GM23248 (cell line): ENCODE data around the gene TRAPPC2L.

ENCODE experiments used
- EZH2 ChIP-seq: fragments of 200-600 bp; sonication (generic); IDR thresholded peaks from 2 replicates; pipeline ENCODE4 v1.6.1; 2018; ENCODE audit warnings: antibody characterized with exemption, mild to moderate bottlenecking; ENCODE audit not compliant: insufficient read depth, poor library complexity, severe bottlenecking
- EZH2phosphoT487 ChIP-seq: fragments of 200-600 bp; sonication (generic); IDR thresholded peaks from 2 replicates; pipeline ENCODE4 v1.6.1; 2018; ENCODE audit warnings: antibody characterized with exemption, moderate library complexity, mild to moderate bottlenecking, low read depth; ENCODE audit not compliant: insufficient read depth

- TF ChIP-seq EZH2phosphoT487 = no peak
- no peak for TF ChIP-seq EZH2
These were observed 30.1 kb downstream of the TRAPPC2L start for GRCh38 chr16:88886845-88887521.
